Activated gamma-delta T cell (primary cell): Measurements from ENCODE around the gene C1orf74.
A peak's percentile ranks its signal among the peaks of the same experiment; 100 is the strongest.

Source experiments
- DNase-seq: peaks from one replicate; lab custom pipeline; 2025; lab: John Stamatoyannopoulos, UW
- total RNA-seq, 2 donors: gene quantifications; one replicate each; lab custom pipeline; 2026; lab: John Stamatoyannopoulos, UW

Gene C1orf74
- 0.39 to 1.7 reads per million in 2 donors for total RNA-seq

GRCh38 chr1:209784265-209785169 is at the start of gene C1orf74:
Gene C1orf74, minus strand, starts transcription at chr1:209784559. Its CDS starts 925 bp downstream, at chr1:209783634.
- DNase-seq: peak; percentile 98

GRCh38 chr1:209831615-209832014 is 47.3 kb upstream of the C1orf74 start:
- DNase-seq: no peak

- no peak for DNase-seq
These were observed 46.4 kb upstream of the C1orf74 start for GRCh38 chr1:209830722-209831121.

GRCh38 chr1:209829716-209830115 is 45.4 kb upstream of the C1orf74 start:
- no peak for DNase-seq

- DNase-seq: peak; percentile 34
These were observed 43.3 kb upstream of the C1orf74 start, which contains the start of gene UTP25 for GRCh38 chr1:209827384-209828262. Gene UTP25, plus strand, starts transcription at chr1:209827972. Its CDS starts 92 bp downstream, at chr1:209828064.

GRCh38 chr1:209825591-209826434 is 41.5 kb upstream of the C1orf74 start:
- DNase-seq: no peak

- no peak for DNase-seq
These were observed 39.0 kb upstream of the C1orf74 start for GRCh38 chr1:209823143-209824041.

- no peak for DNase-seq
These were observed 38.3 kb upstream of the C1orf74 start for GRCh38 chr1:209822706-209823105.

GRCh38 chr1:209820986-209821385 is 36.6 kb upstream of the C1orf74 start:
- no peak for DNase-seq

- no peak for DNase-seq
These were observed 34.7 kb upstream of the C1orf74 start for GRCh38 chr1:209819058-209819457.

GRCh38 chr1:209817691-209818090 is 33.3 kb upstream of the C1orf74 start:
- no peak for DNase-seq

- no peak for DNase-seq
These were observed 32.6 kb upstream of the C1orf74 start for GRCh38 chr1:209816923-209817322.

GRCh38 chr1:209815931-209816341 is 31.6 kb upstream of the C1orf74 start:
- no peak for DNase-seq

GRCh38 chr1:209815490-209815889 is 31.1 kb upstream of the C1orf74 start:
- DNase-seq: no peak

GRCh38 chr1:209813902-209814301 is 29.5 kb upstream of the C1orf74 start:
- DNase-seq: no peak

GRCh38 chr1:209810783-209811182 is 26.4 kb upstream of the C1orf74 start:
- no peak for DNase-seq

- no peak for DNase-seq
These were observed 25.3 kb upstream of the C1orf74 start for GRCh38 chr1:209809611-209810010.

- no peak for DNase-seq
These were observed 23.8 kb upstream of the C1orf74 start for GRCh38 chr1:209808059-209808581.

- no peak for DNase-seq
These were observed 23.1 kb upstream of the C1orf74 start for GRCh38 chr1:209807509-209807908.
